PFSK-1 (cell line): ENCODE measurements around the gene METTL1.

Experiments used
- FOXP2 ChIP-seq: optimal IDR thresholded peaks from 2 replicates; pipeline ENCODE3; 2011; ENCODE audit warnings: borderline replicate concordance, control low read depth, inconsistent platforms; ENCODE audit not compliant: insufficient read depth; ENCODE audit errors: extremely low read length, extremely low read depth
- POLR2AphosphoS5 ChIP-seq: IDR thresholded peaks from 2 replicates; pipeline ENCODE4 v1.6.1; 2012; ENCODE audit warnings: low read depth, mild to moderate bottlenecking, control low read depth, low read length, moderate library complexity
- REST ChIP-seq, 2 experiments: IDR thresholded peaks; 2 replicates each; pipeline versions ENCODE4 v1.6.1 to v1.8.0; 2011 to 2012; ENCODE audit warnings: low read depth in 2 of 2, low read length in 2 of 2, control low read depth in 1 of 2, inconsistent platforms in 1 of 2, mild to moderate bottlenecking in 1 of 2, moderate library complexity in 1 of 2; ENCODE audit not compliant: insufficient read depth in 1 of 2
- SIN3A ChIP-seq: IDR thresholded peaks from 2 replicates; pipeline ENCODE4 v1.6.1; 2012; ENCODE audit warnings: mild to moderate bottlenecking, low read length, moderate library complexity, borderline replicate concordance; ENCODE audit not compliant: insufficient read depth
- TAF1 ChIP-seq: IDR thresholded peaks from 2 replicates; pipeline ENCODE4 v1.6.1; 2012; ENCODE audit warnings: low read length, control low read depth, borderline replicate concordance; ENCODE audit not compliant: insufficient read depth

Gene METTL1

GRCh38 chr12:57733928-57734327, 38.0 kb downstream of the METTL1 start:
- TF ChIP-seq TAF1 (no peak), FOXP2 (no peak), REST (IDR thresholded peaks at IDR 0.05; ENCODE audit: insufficient read depth in 1 of 2, low read depth in 2 of 2, low read length in 2 of 2) (no peak), POLR2AphosphoS5 (no peak), SIN3A (no peak)

- TF ChIP-seq REST (IDR thresholded peaks at IDR 0.05; ENCODE audit: insufficient read depth in 1 of 2, low read depth in 2 of 2, low read length in 2 of 2) (no peak), FOXP2 (no peak), SIN3A (no peak), POLR2AphosphoS5 (no peak), TAF1 (no peak)
Observed at GRCh38 chr12:57732726-57733593, 38.9 kb downstream of the METTL1 start.

- TF ChIP-seq REST (IDR thresholded peaks at IDR 0.05; ENCODE audit: insufficient read depth in 1 of 2, low read depth in 2 of 2, low read length in 2 of 2) (no peak), FOXP2 (no peak), SIN3A (no peak), POLR2AphosphoS5 (no peak), TAF1 (no peak)
Observed at GRCh38 chr12:57732270-57732669, 39.6 kb downstream of the METTL1 start.

GRCh38 chr12:57731411-57732080, 40.4 kb downstream of the METTL1 start:
- no peak for TF ChIP-seq FOXP2
- no peak for TF ChIP-seq POLR2AphosphoS5
- no peak for TF ChIP-seq SIN3A
- TF ChIP-seq TAF1 = no peak
- no peak for TF ChIP-seq REST (IDR thresholded peaks at IDR 0.05; ENCODE audit: insufficient read depth in 1 of 2, low read depth in 2 of 2, low read length in 2 of 2)
